ENCODE data around the gene ZNF497. TPM values are rescaled to one million over a fixed set of nuclear protein-coding genes. Genes with fewer than 3 reads are reported as not detected.
"Not testable (repeated sequence)": the region's sequence is repeated elsewhere in the genome, so short reads cannot be mapped to it uniquely, and the experiment has no call there.

The ZNF497 gene
- total RNA-seq, 1 experiment from 2014 or later: 1.1 TPM

- Histone ChIP-seq H3K79me2 (ENCODE audit: low read length) (peaks cover 38% of the 10 kb centered on the region), H3K27me3 (ENCODE audit: low read length) (no peaks in the 10 kb centered on the region), H3K9me3 (ENCODE audit: low read length) (no peaks in the 10 kb centered on the region), H3K4me1 (ENCODE audit: low read length) (peaks cover 22% of the 10 kb centered on the region), H4K20me1 (ENCODE audit: insufficient read depth, low read depth, low read length) (no peaks in the 10 kb centered on the region), H3K4me3 (ENCODE audit: low read length) (no peak overlapping the region), H3K36me3 (ENCODE audit: insufficient read depth, low read length) (no peaks in the 10 kb centered on the region), H3K9me2 (replicated peaks; ENCODE audit: insufficient read depth, low read length) (no peaks in the 10 kb centered on the region), H3K9ac (ENCODE audit: low read length) (no peak overlapping the region), H3K27ac (ENCODE audit: low read length) (no peak overlapping the region), H3K4me2 (ENCODE audit: low read depth, low read length, poor library complexity, severe bottlenecking) (no peak overlapping the region), H2AFZ (ENCODE audit: low read length) (no peak overlapping the region)
- DNase-seq: no peak
Measured at GRCh38 chr19:58350001-58350861, 12.3 kb downstream of the ZNF497 start.

- no peaks in the 10 kb centered on the region for H3K9me3 ChIP-seq (ENCODE audit: low read length)
- H2AFZ ChIP-seq (ENCODE audit: low read length): no peak overlapping the region
- no peaks in the 10 kb centered on the region for H3K27me3 ChIP-seq (ENCODE audit: low read length)
- H3K4me2 ChIP-seq (ENCODE audit: low read depth, low read length, poor library complexity, severe bottlenecking): peak overlapping the region; percentile 77
- DNase-seq: no peak
- no peaks in the 10 kb centered on the region for H4K20me1 ChIP-seq (ENCODE audit: insufficient read depth, low read depth, low read length)
- H3K4me3 ChIP-seq (ENCODE audit: low read length): no peak overlapping the region
- peaks cover 38% of the 10 kb centered on the region for H3K79me2 ChIP-seq (ENCODE audit: low read length)
- H3K9me2 ChIP-seq (replicated peaks; ENCODE audit: insufficient read depth, low read length): no peaks in the 10 kb centered on the region
- H3K36me3 ChIP-seq (ENCODE audit: insufficient read depth, low read length): no peaks in the 10 kb centered on the region
- H3K9ac ChIP-seq (ENCODE audit: low read length): no peak overlapping the region
- peaks cover 22% of the 10 kb centered on the region for H3K4me1 ChIP-seq (ENCODE audit: low read length)
- no peak overlapping the region for H3K27ac ChIP-seq (ENCODE audit: low read length)
Measured at GRCh38 chr19:58349590-58349989, 13.0 kb downstream of the ZNF497 start.

GRCh38 chr19:58348080-58348479, 14.5 kb downstream of the ZNF497 start:
- not testable (repeated sequence) for H3K27me3 ChIP-seq (ENCODE audit: low read length); H4K20me1 ChIP-seq (ENCODE audit: insufficient read depth, low read depth, low read length); H3K9me3 ChIP-seq (ENCODE audit: low read length); DNase-seq; H3K9me2 ChIP-seq (replicated peaks; ENCODE audit: insufficient read depth, low read length); H3K27ac ChIP-seq (ENCODE audit: low read length); H3K36me3 ChIP-seq (ENCODE audit: insufficient read depth, low read length)
- H3K4me3 ChIP-seq (ENCODE audit: low read length): peak overlapping the region; percentile 88
- peaks cover 22% of the 10 kb centered on the region for H3K4me1 ChIP-seq (ENCODE audit: low read length)
- peak overlapping the region; percentile 62 for H2AFZ ChIP-seq (ENCODE audit: low read length)
- peaks cover 38% of the 10 kb centered on the region for H3K79me2 ChIP-seq (ENCODE audit: low read length)
- H3K4me2 ChIP-seq (ENCODE audit: low read depth, low read length, poor library complexity, severe bottlenecking): peak overlapping the region; percentile 77
- H3K9ac ChIP-seq (ENCODE audit: low read length): peak overlapping the region; percentile 88

GRCh38 chr19:58346961-58347929, 15.3 kb downstream of the ZNF497 start:
- Histone ChIP-seq H2AFZ (ENCODE audit: low read length) (peak overlapping the region; percentile 76), H3K4me3 (ENCODE audit: low read length) (peak overlapping the region; percentile 88)

GRCh38 chr19:58345558-58345957, 17.0 kb downstream of the ZNF497 start:
- no peak overlapping the region for H3K4me3 ChIP-seq (ENCODE audit: low read length)
- peaks cover 22% of the 10 kb centered on the region for H3K4me1 ChIP-seq (ENCODE audit: low read length)
- H3K9ac ChIP-seq (ENCODE audit: low read length): no peak overlapping the region
- DNase-seq: no peak
- no peaks in the 10 kb centered on the region for H3K27me3 ChIP-seq (ENCODE audit: low read length)
- no peaks in the 10 kb centered on the region for H4K20me1 ChIP-seq (ENCODE audit: insufficient read depth, low read depth, low read length)
- no peaks in the 10 kb centered on the region for H3K36me3 ChIP-seq (ENCODE audit: insufficient read depth, low read length)
- H3K9me2 ChIP-seq (replicated peaks; ENCODE audit: insufficient read depth, low read length): no peaks in the 10 kb centered on the region
- peaks cover 32% of the 10 kb centered on the region for H3K79me2 ChIP-seq (ENCODE audit: low read length)
- H2AFZ ChIP-seq (ENCODE audit: low read length): no peak overlapping the region
- H3K9me3 ChIP-seq (ENCODE audit: low read length): no peaks in the 10 kb centered on the region
- H3K4me2 ChIP-seq (ENCODE audit: low read depth, low read length, poor library complexity, severe bottlenecking): no peak overlapping the region
- no peak overlapping the region for H3K27ac ChIP-seq (ENCODE audit: low read length)

More at GRCh38 chr19:58346961-58347929, 15.3 kb downstream of the ZNF497 start:
- Histone ChIP-seq H4K20me1 (ENCODE audit: insufficient read depth, low read depth, low read length) (no peaks in the 10 kb centered on the region), H3K27ac (ENCODE audit: low read length) (no peak overlapping the region), H3K79me2 (ENCODE audit: low read length) (peaks cover 38% of the 10 kb centered on the region), H3K27me3 (ENCODE audit: low read length) (no peaks in the 10 kb centered on the region), H3K4me2 (ENCODE audit: low read depth, low read length, poor library complexity, severe bottlenecking) (peak overlapping the region; percentile 77), H3K9me2 (replicated peaks; ENCODE audit: insufficient read depth, low read length) (no peaks in the 10 kb centered on the region), H3K9me3 (ENCODE audit: low read length) (no peaks in the 10 kb centered on the region), H3K36me3 (ENCODE audit: insufficient read depth, low read length) (no peaks in the 10 kb centered on the region), H3K9ac (ENCODE audit: low read length) (peak overlapping the region; percentile 88), H3K4me1 (ENCODE audit: low read length) (peaks cover 22% of the 10 kb centered on the region)
- peak; percentile 95 for DNase-seq

GRCh38 chr19:58338825-58339558, 23.6 kb downstream of the ZNF497 start:
- Histone ChIP-seq H2AFZ (ENCODE audit: low read length) (no peak overlapping the region), H3K36me3 (ENCODE audit: insufficient read depth, low read length) (peaks cover 23% of the 10 kb centered on the region), H3K27ac (ENCODE audit: low read length) (no peak overlapping the region), H4K20me1 (ENCODE audit: insufficient read depth, low read depth, low read length) (no peaks in the 10 kb centered on the region), H3K9me3 (ENCODE audit: low read length) (no peaks in the 10 kb centered on the region), H3K9me2 (replicated peaks; ENCODE audit: insufficient read depth, low read length) (no peaks in the 10 kb centered on the region), H3K4me1 (ENCODE audit: low read length) (no peaks in the 10 kb centered on the region), H3K27me3 (ENCODE audit: low read length) (no peaks in the 10 kb centered on the region), H3K4me3 (ENCODE audit: low read length) (no peak overlapping the region), H3K9ac (ENCODE audit: low read length) (no peak overlapping the region), H3K79me2 (ENCODE audit: low read length) (0 out of 2 replicates have a peak, but pooled peaks cover under 1% of the 10 kb centered on the region), H3K4me2 (ENCODE audit: low read depth, low read length, poor library complexity, severe bottlenecking) (no peak overlapping the region)
- DNase-seq: no peak

- Histone ChIP-seq H3K36me3 (ENCODE audit: insufficient read depth, low read length) (peaks cover 23% of the 10 kb centered on the region), H3K79me2 (ENCODE audit: low read length) (peaks cover 3% of the 10 kb centered on the region; the same call in 1 of the 2 replicates), H3K4me2 (ENCODE audit: low read depth, low read length, poor library complexity, severe bottlenecking) (no peak overlapping the region), H4K20me1 (ENCODE audit: insufficient read depth, low read depth, low read length) (no peaks in the 10 kb centered on the region), H2AFZ (ENCODE audit: low read length) (no peak overlapping the region), H3K4me3 (ENCODE audit: low read length) (no peak overlapping the region), H3K9me3 (ENCODE audit: low read length) (no peaks in the 10 kb centered on the region), H3K4me1 (ENCODE audit: low read length) (no peaks in the 10 kb centered on the region), H3K9me2 (replicated peaks; ENCODE audit: insufficient read depth, low read length) (no peaks in the 10 kb centered on the region), H3K9ac (ENCODE audit: low read length) (no peak overlapping the region), H3K27ac (ENCODE audit: low read length) (no peak overlapping the region), H3K27me3 (ENCODE audit: low read length) (no peaks in the 10 kb centered on the region)
- DNase-seq: no peak
Measured at GRCh38 chr19:58338336-58338735, 24.2 kb downstream of the ZNF497 start.

Data from Karpas-422 (cell line).